ENCODE data around the gene ADM.
"Not testable (repeated sequence)": the region's sequence is repeated elsewhere in the genome, so short reads cannot be mapped to it uniquely, and the experiment has no call there.

ADM gene

GRCh38 chr11:10304495-10305261 lies at the start of gene ADM:
Gene ADM, plus strand, starts transcription at chr11:10305073. Its CDS starts 628 bp downstream, at chr11:10305701.
- DNase-seq (ENCODE audit: low read depth in 2 of 2), result no peak

GRCh38 chr11:10255388-10256125 lies 49.3 kb upstream of the ADM start:
- DNase-seq (ENCODE audit: low read depth in 2 of 2), result no peak

GRCh38 chr11:10257478-10257877 lies 47.4 kb upstream of the ADM start:
- DNase-seq (ENCODE audit: low read depth in 2 of 2), result no peak

GRCh38 chr11:10261821-10262220 lies 43.1 kb upstream of the ADM start:
- DNase-seq (ENCODE audit: low read depth in 2 of 2), result no peak

- no peak for DNase-seq (ENCODE audit: low read depth in 2 of 2)
These were observed 40.9 kb upstream of the ADM start for GRCh38 chr11:10263929-10264328.

- not testable (repeated sequence) for DNase-seq (ENCODE audit: low read depth in 2 of 2)
These were observed 40.2 kb upstream of the ADM start for GRCh38 chr11:10264716-10265115.

- no peak for DNase-seq (ENCODE audit: low read depth in 2 of 2)
These were observed 38.9 kb upstream of the ADM start for GRCh38 chr11:10265936-10266335.

GRCh38 chr11:10267821-10268220 lies 37.1 kb upstream of the ADM start:
- no peak for DNase-seq (ENCODE audit: low read depth in 2 of 2)

- no peak for DNase-seq (ENCODE audit: low read depth in 2 of 2)
These were observed 36.0 kb upstream of the ADM start for GRCh38 chr11:10268746-10269488.

- no peak for DNase-seq (ENCODE audit: low read depth in 2 of 2)
These were observed 32.7 kb upstream of the ADM start for GRCh38 chr11:10272132-10272531.

- no peak for DNase-seq (ENCODE audit: low read depth in 2 of 2)
These were observed 31.1 kb upstream of the ADM start for GRCh38 chr11:10273738-10274137.

GRCh38 chr11:10274726-10275125 lies 30.1 kb upstream of the ADM start:
- no peak for DNase-seq (ENCODE audit: low read depth in 2 of 2)

GRCh38 chr11:10275714-10276113 lies 29.2 kb upstream of the ADM start:
- no peak for DNase-seq (ENCODE audit: low read depth in 2 of 2)

GRCh38 chr11:10282117-10282516 lies 22.8 kb upstream of the ADM start:
- DNase-seq (ENCODE audit: low read depth in 2 of 2), result no peak

GRCh38 chr11:10283991-10284390 lies 20.9 kb upstream of the ADM start:
- no peak for DNase-seq (ENCODE audit: low read depth in 2 of 2)

GRCh38 chr11:10285148-10285802 lies 19.6 kb upstream of the ADM start:
- no peak for DNase-seq (ENCODE audit: low read depth in 2 of 2)

- no peak for DNase-seq (ENCODE audit: low read depth in 2 of 2)
These were observed 17.7 kb upstream of the ADM start for GRCh38 chr11:10287140-10287539.

- no peak for DNase-seq (ENCODE audit: low read depth in 2 of 2)
These were observed 16.8 kb upstream of the ADM start for GRCh38 chr11:10287766-10288715.

GRCh38 chr11:10288881-10289764 lies 15.8 kb upstream of the ADM start:
- no peak for DNase-seq (ENCODE audit: low read depth in 2 of 2)
